HG03378 (cell line): ENCODE results near the gene CLEC19A.
"Not testable (repeated sequence)": the region's sequence is repeated elsewhere in the genome, so short reads cannot be mapped to it uniquely, and the experiment has no call there.

Source experiments
- ATAC-seq: cut with Tn5 transposase; IDR thresholded peaks from one replicate; pipeline ENCODE4 v1.9.1; 2021; ENCODE audit warnings: mild to moderate bottlenecking, moderate library complexity; ENCODE audit not compliant: unreplicated experiment

CLEC19A gene

GRCh38 chr16:19321186-19321585 lies 35.7 kb downstream of the CLEC19A start:
- not testable (repeated sequence) for ATAC-seq

DNA sequence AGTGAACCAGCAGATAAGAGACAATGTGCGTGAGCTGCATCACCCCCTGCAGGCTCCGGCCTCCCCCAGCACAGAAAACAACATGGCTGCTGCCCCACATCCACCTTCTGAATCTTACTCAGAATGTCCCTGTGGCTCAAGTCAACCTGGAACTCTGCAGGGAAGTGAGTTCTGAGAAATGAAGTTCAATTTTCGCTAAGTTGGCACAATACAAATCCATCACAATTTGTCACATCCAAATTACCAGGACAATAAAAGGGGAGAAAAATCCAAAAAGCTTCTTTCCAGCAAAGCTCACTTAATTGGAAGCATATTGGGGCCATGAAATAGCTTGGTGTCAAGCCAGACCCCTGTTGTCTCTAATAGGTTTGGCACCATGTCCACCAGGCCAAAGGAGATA lies 38.1 kb downstream of the CLEC19A start:
- ATAC-seq, result no peak

DNA sequence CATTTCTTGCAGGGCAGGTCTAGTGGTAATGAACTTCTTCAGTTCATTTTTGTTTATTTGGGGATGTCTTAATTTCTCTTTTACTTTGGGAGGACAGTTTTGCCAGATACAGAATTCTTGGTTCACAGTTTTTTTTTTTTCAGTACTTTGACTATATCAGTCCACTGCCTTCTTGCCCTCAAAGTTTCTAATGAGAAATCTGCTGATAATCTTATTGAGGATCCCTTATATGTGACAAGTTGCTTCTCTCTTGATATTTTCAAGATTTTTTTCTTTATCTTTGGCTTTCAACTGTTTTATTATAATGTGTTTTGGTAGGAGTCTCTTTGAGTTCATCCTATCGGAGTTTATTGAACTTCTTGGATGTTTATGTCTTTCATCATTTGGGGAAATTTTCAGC lies 42.8 kb downstream of the CLEC19A start:
- ATAC-seq, result no peak

DNA sequence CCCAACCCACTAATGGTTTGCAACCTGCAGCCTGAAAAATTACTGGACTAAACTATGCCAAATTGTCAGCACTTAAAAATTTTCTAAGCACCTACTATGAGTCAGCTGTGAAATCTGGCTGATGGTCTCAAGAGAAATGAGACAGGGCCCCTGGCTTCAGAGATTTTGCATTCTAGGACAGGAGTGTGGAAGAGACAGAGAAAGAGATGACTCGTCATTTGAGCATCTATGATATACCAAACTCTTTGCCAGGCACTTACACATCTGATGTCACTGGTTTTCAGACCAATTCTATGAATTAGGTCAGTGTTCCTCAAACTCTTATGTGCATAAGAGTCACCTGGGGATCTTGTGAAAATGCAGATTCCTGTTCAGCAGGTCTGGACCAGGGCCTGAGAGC lies 44.4 kb downstream of the CLEC19A start:
- no peak for ATAC-seq

GRCh38 chr16:19330841-19331397 lies 45.4 kb downstream of the CLEC19A start:
- ATAC-seq, result no peak

DNA sequence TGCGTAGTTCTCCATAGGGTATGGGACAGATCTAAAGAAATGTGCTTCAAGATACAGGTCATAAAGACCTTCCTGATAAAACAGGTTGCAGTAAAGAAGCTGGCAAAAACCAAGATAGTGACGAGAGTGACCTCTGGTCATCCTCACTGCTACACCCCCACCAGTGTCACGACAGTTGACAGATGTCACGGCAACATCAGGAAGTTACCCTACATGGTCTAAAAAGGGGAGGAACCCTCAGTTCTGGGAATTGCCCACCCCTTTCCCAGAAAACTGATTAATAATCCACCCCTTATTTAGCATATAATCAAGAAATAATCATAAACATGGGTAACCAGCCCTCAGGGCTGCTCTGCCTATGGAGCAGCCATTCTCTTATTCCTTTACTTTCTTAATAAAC lies 46.3 kb downstream of the CLEC19A start:
- no peak for ATAC-seq

DNA sequence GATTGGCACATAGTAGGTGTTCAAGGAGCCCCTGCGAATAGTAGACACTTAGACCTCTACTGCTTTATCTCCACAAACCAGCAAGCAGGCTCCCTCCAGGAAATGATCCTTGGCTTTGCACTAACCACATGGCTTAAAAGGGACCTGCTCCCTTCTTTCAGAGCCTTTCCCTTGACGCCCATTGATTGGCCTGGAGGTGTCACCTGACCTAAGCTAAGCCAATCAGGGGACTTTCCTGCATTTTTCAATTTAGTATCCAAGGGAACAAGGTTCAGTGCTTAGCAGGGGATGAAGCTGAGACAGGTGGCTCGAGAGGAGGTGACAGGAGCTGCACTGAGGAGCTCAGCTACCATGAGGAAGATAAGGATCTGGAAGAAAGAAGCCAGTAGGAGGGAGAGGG lies 52.8 kb downstream of the CLEC19A start:
- ATAC-seq, result no peak

- ATAC-seq, result no peak
These were observed 58.8 kb downstream of the CLEC19A start for GRCh38 chr16:19344224-19344801.

- no peak for ATAC-seq
These were observed 59.4 kb downstream of the CLEC19A start for GRCh38 chr16:19344980-19345379.

DNA sequence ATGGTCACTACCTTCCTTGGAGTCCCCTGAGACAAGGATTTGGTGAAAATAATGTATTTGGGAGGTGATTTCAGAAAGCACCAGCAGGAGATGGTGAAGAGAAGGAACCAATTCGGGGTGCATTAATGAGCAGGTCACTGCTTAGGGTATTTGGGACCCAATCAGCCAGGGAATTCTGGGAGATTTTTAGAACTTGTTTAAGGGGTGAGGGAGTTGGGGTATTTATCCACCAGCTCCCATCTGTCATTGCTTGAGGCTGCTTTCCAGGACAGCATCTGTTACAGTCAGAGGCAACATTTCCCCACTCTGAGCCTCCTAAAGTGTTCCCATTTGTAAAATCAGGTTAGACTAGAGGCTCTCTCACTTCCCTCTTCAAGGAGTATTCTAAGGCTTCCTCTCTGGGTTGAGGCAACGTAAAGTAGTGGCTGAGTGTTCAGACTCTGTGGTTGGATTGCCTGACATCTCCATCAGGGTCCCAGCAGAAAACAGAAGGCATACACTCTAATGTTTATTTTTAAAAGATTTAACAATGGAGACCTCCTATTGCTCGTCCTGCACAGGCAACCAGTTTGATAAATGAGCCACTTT lies 60.9 kb downstream of the CLEC19A start:
- no peak for ATAC-seq

- no peak for ATAC-seq
These were observed 62.6 kb downstream of the CLEC19A start for GRCh38 chr16:19348125-19348524.

GRCh38 chr16:19348578-19349315 lies 63.2 kb downstream of the CLEC19A start:
- no peak for ATAC-seq

DNA sequence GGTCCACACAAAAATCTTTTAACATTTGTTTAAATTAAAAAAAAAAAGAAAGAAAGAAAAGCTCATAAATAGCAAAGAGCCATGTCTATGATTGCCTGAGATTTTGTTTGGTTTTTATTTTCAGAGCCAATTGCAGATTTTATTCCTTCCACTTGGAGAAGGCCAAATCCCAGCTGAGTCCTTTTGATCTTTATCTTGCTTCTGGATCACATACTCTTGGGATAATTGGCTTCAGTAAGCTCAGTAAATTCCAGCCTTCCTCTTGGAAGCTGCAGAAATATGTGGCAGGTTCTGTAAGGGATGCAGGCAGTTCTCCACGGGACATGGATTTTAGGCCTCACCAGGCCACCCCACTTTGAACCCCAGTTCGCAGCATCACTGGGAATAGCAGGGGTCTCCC lies 68.8 kb downstream of the CLEC19A start:
- no peak for ATAC-seq

- ATAC-seq, result no peak
These were observed 70.8 kb downstream of the CLEC19A start for GRCh38 chr16:19356024-19356952.

DNA sequence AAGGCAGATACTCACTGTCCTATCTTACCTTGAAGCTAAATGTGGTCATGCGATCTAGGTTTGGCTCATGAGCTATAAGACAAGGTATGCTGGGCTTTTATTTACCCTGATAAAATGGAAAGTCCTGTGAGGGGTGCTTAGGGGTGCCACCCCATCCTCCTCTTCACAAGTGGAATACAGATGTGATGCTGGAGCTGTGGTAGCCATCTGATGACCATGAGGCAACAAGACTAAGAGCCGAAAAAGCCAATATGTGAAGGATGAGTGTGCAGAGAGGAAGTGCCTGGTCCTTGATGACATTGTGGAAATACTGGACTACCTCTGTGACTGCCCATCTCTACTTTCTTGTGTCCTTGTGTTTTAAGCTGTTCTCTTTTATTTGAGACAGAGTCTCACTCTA lies 74.0 kb downstream of the CLEC19A start:
- no peak for ATAC-seq
